T47D (cell line): ENCODE data around the gene NUDT22.

Experiments used
- DNase-seq, 2 experiments: peaks; one replicate each; pipeline versions ENCODE4 v3.0.0 to v3.0.0-alpha.2; 2011 to 2012; ENCODE audit warnings: low read depth in 1 of 2, low spot score in 1 of 2
- JUND ChIP-seq: IDR thresholded peaks from 2 replicates; pipeline ENCODE4 v1.6.1; 2012; ENCODE audit warnings: low read depth
- in situ Hi-C: cut with HindIII; loops from 2 replicates; pipeline ENCODE4 v1.10.0; 2016; ENCODE audit warnings: low sequenced_read_pairs, low pct_unique_long_range_greater_than_20kb

NUDT22 gene

GRCh38 chr11:64253043-64253442 is 27.0 kb downstream of the NUDT22 start:
- no peak for TF ChIP-seq JUND
- in situ Hi-C loops = no loop called here
- DNase-seq = no peak

- no peak for DNase-seq
- TF ChIP-seq JUND = no peak
- in situ Hi-C loops = no loop called here
Measured at GRCh38 chr11:64253481-64253880, 27.4 kb downstream of the NUDT22 start.

- no peak for DNase-seq
- TF ChIP-seq JUND = no peak
- in situ Hi-C loops = no loop called here
Measured at GRCh38 chr11:64254326-64254725, 28.3 kb downstream of the NUDT22 start.

GRCh38 chr11:64255135-64256128 is 29.4 kb downstream of the NUDT22 start:
- no peak for TF ChIP-seq JUND
- in situ Hi-C loops = no loop called here
- no peak for DNase-seq

GRCh38 chr11:64256300-64256699 is 30.2 kb downstream of the NUDT22 start:
- no peak for TF ChIP-seq JUND
- DNase-seq = no peak
- in situ Hi-C loops = no loop called here

- in situ Hi-C loops = no loop called here
- TF ChIP-seq JUND = no peak
Measured at GRCh38 chr11:64258356-64258755, 32.3 kb downstream of the NUDT22 start.

GRCh38 chr11:64258946-64259532 is 33.0 kb downstream of the NUDT22 start:
- TF ChIP-seq JUND = no peak
- no peak for DNase-seq
- in situ Hi-C loops = no loop called here

More at GRCh38 chr11:64258356-64258755, 32.3 kb downstream of the NUDT22 start:
- no peak for DNase-seq

- in situ Hi-C loops = no loop called here
- no peak for TF ChIP-seq JUND
- no peak for DNase-seq
Measured at GRCh38 chr11:64259533-64260067, 33.5 kb downstream of the NUDT22 start.

- no peak for TF ChIP-seq JUND
- no peak for DNase-seq
- in situ Hi-C loops = no loop called here
Measured at GRCh38 chr11:64260147-64260708, 34.2 kb downstream of the NUDT22 start.

- no peak for TF ChIP-seq JUND
- DNase-seq = no peak
- in situ Hi-C loops = no loop called here
Measured at GRCh38 chr11:64261556-64262080, 35.5 kb downstream of the NUDT22 start.

GRCh38 chr11:64262271-64263002 is 36.4 kb downstream of the NUDT22 start:
- in situ Hi-C loops = no loop called here

More at GRCh38 chr11:64262271-64263002, 36.4 kb downstream of the NUDT22 start:
- no peak for TF ChIP-seq JUND
- no peak for DNase-seq
